Sigmoid colon (tissue), 4 donors: ENCODE results near the gene DOCK1.

Experiments
- CTCF ChIP-seq, 4 experiments: fragments of 450-650 bp in 3 of 4; fragments of 200-600 bp in 1 of 4; IDR thresholded peaks; one replicate each; pipeline ENCODE4 v1.5.1; 2016 to 2019; ENCODE audit warnings: antibody characterized with exemption in 4 of 4, mild to moderate bottlenecking in 3 of 4, moderate library complexity in 2 of 4
- EP300 ChIP-seq, 4 donors: sonication (generic); formaldehyde crosslinking; IDR thresholded peaks; one replicate each; pipeline ENCODE4 v1.6.1; 2017; ENCODE audit warnings: antibody characterized with exemption in 4 of 4

- no peak for TF ChIP-seq CTCF (IDR thresholded peaks at IDR 0.05)
- TF ChIP-seq EP300 (IDR thresholded peaks at IDR 0.05) = no peak
Measured at GRCh38 chr10:127059314-127059713, 154.1 kb downstream of the DOCK1 start.
